MM.1S (cell line): ENCODE measurements around the gene CCNB1.

ENCODE experiments used
- DNase-seq: peaks from one replicate; pipeline ENCODE4 v3.0.0-alpha.2; 2015
- H2AFZ ChIP-seq: fragments of 300-600 bp; sonication (generic); 2 replicates; pipeline ENCODE4 v1.6.0; 2016; ENCODE audit warnings: antibody characterized with exemption, low read length
- H3F3A ChIP-seq: fragments of 300-600 bp; sonication (generic); 2 replicates; pipeline ENCODE4 v1.6.1; 2016; ENCODE audit warnings: mild to moderate bottlenecking, antibody characterized with exemption, low read length, moderate library complexity, mixed read lengths; ENCODE audit not compliant: insufficient read depth
- H3K27ac ChIP-seq: fragments of 300-600 bp; sonication (generic); 2 replicates; pipeline ENCODE4 v1.5.1; 2016; ENCODE audit warnings: mild to moderate bottlenecking, low read length
- H3K27me3 ChIP-seq: fragments of 300-600 bp; sonication (generic); replicated peaks from 2 replicates; pipeline ENCODE4 v1.6.0; 2016; ENCODE audit warnings: low read length; ENCODE audit not compliant: insufficient read depth
- H3K36me3 ChIP-seq: fragments of 300-600 bp; sonication (generic); replicated peaks from 2 replicates; pipeline ENCODE4 v1.6.1; 2016; ENCODE audit warnings: mild to moderate bottlenecking, low read length, mixed read lengths; ENCODE audit not compliant: insufficient read depth
- H3K4me1 ChIP-seq: fragments of 300-600 bp; sonication (generic); 2 replicates; pipeline ENCODE4 v1.6.1; 2016; ENCODE audit warnings: low read length, mixed read lengths
- H3K4me2 ChIP-seq: fragments of 300-600 bp; sonication (generic); 2 replicates; pipeline ENCODE4 v1.6.0; 2016; ENCODE audit warnings: low read depth, low read length
- H3K4me3 ChIP-seq: fragments of 300-600 bp; sonication (generic); 2 replicates; pipeline ENCODE4 v1.5.1; 2016; ENCODE audit warnings: low read length, mixed read lengths
- H3K79me2 ChIP-seq: fragments of 300-600 bp; sonication (generic); 2 replicates; pipeline ENCODE4 v1.6.1; 2016; ENCODE audit warnings: mixed run types, low read length, mixed read lengths
- H3K9ac ChIP-seq: fragments of 300-600 bp; sonication (generic); 2 replicates; pipeline ENCODE4 v1.6.1; 2016; ENCODE audit warnings: low read length, mixed read lengths
- H3K9me2 ChIP-seq: fragments of 300-600 bp; sonication (generic); replicated peaks from 2 replicates; pipeline ENCODE4 v1.6.1; 2016; ENCODE audit warnings: mild to moderate bottlenecking, low read length, mixed read lengths; ENCODE audit not compliant: insufficient read depth
- H3K9me3 ChIP-seq: fragments of 300-600 bp; sonication (generic); replicated peaks from 2 replicates; pipeline ENCODE4 v1.6.1; 2016; ENCODE audit warnings: mild to moderate bottlenecking, low read length, mixed read lengths; ENCODE audit not compliant: insufficient read depth
- H4K20me1 ChIP-seq: fragments of 300-600 bp; sonication (generic); 2 replicates; pipeline ENCODE4 v1.6.1; 2016; ENCODE audit warnings: mild to moderate bottlenecking, low read length, moderate library complexity, mixed read lengths; ENCODE audit not compliant: insufficient read depth
- CTCF ChIP-seq: fragments of 300-600 bp; sonication (generic); IDR thresholded peaks from 2 replicates; pipeline ENCODE4 v1.5.1; 2016; ENCODE audit warnings: antibody characterized with exemption, low read length, mixed read lengths
- EZH2 ChIP-seq: fragments of 300-600 bp; sonication (generic); optimal IDR thresholded peaks from 2 replicates; pipeline ENCODE3; 2017; ENCODE audit warnings: low read depth, mild to moderate bottlenecking, antibody characterized with exemption, low read length, mixed read lengths
- EZH2phosphoT487 ChIP-seq: fragments of 300-600 bp; sonication (generic); IDR thresholded peaks from 2 replicates; pipeline ENCODE4 v1.6.1; 2018; ENCODE audit warnings: antibody characterized with exemption, low read length

Gene CCNB1

GRCh38 chr5:69166686-69167492, at the start of gene CCNB1:
Gene CCNB1, plus strand, starts transcription at chr5:69167150. Its CDS starts 113 bp downstream, at chr5:69167263.
- Histone ChIP-seq H2AFZ (peak within 1 kb of the TSS; percentile 89), H3K9me2 (no peaks in the 10 kb centered on the region), H3K9me3 (no peaks in the 10 kb centered on the region), H3F3A (peaks cover 5% of the 10 kb centered on the region), H3K27me3 (no peaks in the 10 kb centered on the region), H3K4me3 (peak within 1 kb of the TSS; percentile 83), H3K4me2 (peak within 1 kb of the TSS; percentile 81), H4K20me1 (no peaks in the 10 kb centered on the region), H3K27ac (peak within 1 kb of the TSS; percentile 67), H3K4me1 (peaks cover 11% of the 10 kb centered on the region), H3K36me3 (peaks cover 9% of the 10 kb centered on the region; the same call in 1 of the 2 replicates), H3K9ac (peak within 1 kb of the TSS; percentile 78), H3K79me2 (peaks cover 44% of the 10 kb centered on the region)
- TF ChIP-seq EZH2, result no peak
- TF ChIP-seq CTCF, result 0 out of 2 replicates have a peak, but pooled peaks have one; percentile 3
- DNase-seq, result peak; percentile 99

DNA sequence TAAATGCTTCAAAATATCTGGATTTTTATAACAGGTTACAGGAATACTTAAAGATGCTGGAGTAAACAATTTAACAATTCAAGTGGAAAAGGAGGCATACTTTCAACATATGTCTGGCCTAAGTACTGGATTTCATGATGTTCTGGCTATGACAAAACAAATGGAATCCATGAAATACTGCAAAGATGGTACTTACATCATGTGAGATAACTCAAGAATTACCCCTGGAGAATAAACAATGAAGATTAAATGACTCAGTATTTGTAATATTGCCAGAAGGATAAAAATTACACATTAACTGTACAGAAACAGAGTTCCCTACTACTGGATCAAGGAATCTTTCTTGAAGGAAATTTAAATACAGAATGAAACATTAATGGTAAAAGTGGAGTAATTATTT, 37.5 kb upstream of the CCNB1 start:
- Histone ChIP-seq H3K79me2 (no peaks in the 10 kb centered on the region), H3K4me3 (no peak overlapping the region), H3K27me3 (no peaks in the 10 kb centered on the region), H3K9me3 (no peaks in the 10 kb centered on the region), H3K36me3 (peaks cover 7% of the 10 kb centered on the region; the same call in 1 of the 2 replicates), H3F3A (no peaks in the 10 kb centered on the region), H3K9ac (no peak overlapping the region), H3K4me2 (no peak overlapping the region), H2AFZ (no peak overlapping the region), H3K9me2 (no peaks in the 10 kb centered on the region), H3K4me1 (no peaks in the 10 kb centered on the region), H4K20me1 (no peaks in the 10 kb centered on the region), H3K27ac (no peak overlapping the region)
- no peak for TF ChIP-seq EZH2phosphoT487
- no peak for TF ChIP-seq EZH2
- no peak for TF ChIP-seq CTCF
- DNase-seq, result no peak

DNA sequence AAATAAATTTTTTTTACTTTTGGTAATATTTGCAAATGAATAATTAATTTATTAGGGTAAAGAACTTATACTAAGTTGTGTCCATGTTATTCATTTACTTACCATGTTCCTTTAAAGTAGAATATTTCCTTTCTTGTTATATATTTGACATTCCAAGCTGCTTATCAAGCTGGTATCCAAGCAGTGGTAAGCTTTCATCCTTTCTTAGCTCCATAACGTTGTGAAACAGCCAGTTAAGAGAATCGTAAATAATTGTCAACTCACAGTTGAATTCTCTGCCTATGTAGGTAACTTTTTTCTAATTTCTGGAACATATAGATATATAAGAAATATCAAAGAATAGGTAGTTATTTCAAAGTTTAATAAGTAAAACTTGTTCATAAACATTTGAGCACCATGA, 36.7 kb upstream of the CCNB1 start:
- Histone ChIP-seq H3K4me1 (no peaks in the 10 kb centered on the region), H3K9me3 (no peaks in the 10 kb centered on the region), H3K27ac (no peak overlapping the region), H3K9me2 (no peaks in the 10 kb centered on the region), H3K9ac (no peak overlapping the region), H3F3A (no peaks in the 10 kb centered on the region), H3K79me2 (no peaks in the 10 kb centered on the region), H3K4me2 (no peak overlapping the region), H3K4me3 (no peak overlapping the region), H4K20me1 (no peaks in the 10 kb centered on the region), H2AFZ (no peak overlapping the region), H3K27me3 (no peaks in the 10 kb centered on the region), H3K36me3 (peaks cover 7% of the 10 kb centered on the region; the same call in 1 of the 2 replicates)
- TF ChIP-seq CTCF (no peak), EZH2 (no peak), EZH2phosphoT487 (no peak)
- DNase-seq, result no peak
